Vagina (tissue), 2 donors: ENCODE measurements around the gene ASB10.

Experiments
- POLR2A ChIP-seq, 2 donors: fragments of 450-650 bp; IDR thresholded peaks; one replicate each; pipeline ENCODE4 v1.6.1; 2017; ENCODE audit warnings: antibody characterized with exemption in 2 of 2, mild to moderate bottlenecking in 2 of 2, moderate library complexity in 2 of 2
- POLR2AphosphoS5 ChIP-seq, 2 donors: sonication (generic); formaldehyde crosslinking; IDR thresholded peaks; one replicate each; pipeline ENCODE4 v1.9.0; 2017; ENCODE audit warnings: antibody characterized with exemption in 2 of 2, mild to moderate bottlenecking in 2 of 2, low read depth in 1 of 2; ENCODE audit not compliant: insufficient read depth in 1 of 2
- TF ChIP-seq, protein P1 (sequence below), 3 experiments: fragments of 450-650 bp in 2 of 3; fragments of 200-600 bp in 1 of 3; sonication (generic) in 1 of 3; IDR thresholded peaks; one replicate each; pipeline ENCODE4 v1.5.1; 2017 to 2019; ENCODE audit warnings: antibody characterized with exemption in 3 of 3, mild to moderate bottlenecking in 2 of 3, moderate library complexity in 2 of 3

- TF ChIP-seq POLR2AphosphoS5 (IDR thresholded peaks at IDR 0.05; ENCODE audit: insufficient read depth in 1 of 2, low read depth in 1 of 2) (no peak), POLR2A (IDR thresholded peaks at IDR 0.05) (no peak)
- TF ChIP-seq, protein P1, sequence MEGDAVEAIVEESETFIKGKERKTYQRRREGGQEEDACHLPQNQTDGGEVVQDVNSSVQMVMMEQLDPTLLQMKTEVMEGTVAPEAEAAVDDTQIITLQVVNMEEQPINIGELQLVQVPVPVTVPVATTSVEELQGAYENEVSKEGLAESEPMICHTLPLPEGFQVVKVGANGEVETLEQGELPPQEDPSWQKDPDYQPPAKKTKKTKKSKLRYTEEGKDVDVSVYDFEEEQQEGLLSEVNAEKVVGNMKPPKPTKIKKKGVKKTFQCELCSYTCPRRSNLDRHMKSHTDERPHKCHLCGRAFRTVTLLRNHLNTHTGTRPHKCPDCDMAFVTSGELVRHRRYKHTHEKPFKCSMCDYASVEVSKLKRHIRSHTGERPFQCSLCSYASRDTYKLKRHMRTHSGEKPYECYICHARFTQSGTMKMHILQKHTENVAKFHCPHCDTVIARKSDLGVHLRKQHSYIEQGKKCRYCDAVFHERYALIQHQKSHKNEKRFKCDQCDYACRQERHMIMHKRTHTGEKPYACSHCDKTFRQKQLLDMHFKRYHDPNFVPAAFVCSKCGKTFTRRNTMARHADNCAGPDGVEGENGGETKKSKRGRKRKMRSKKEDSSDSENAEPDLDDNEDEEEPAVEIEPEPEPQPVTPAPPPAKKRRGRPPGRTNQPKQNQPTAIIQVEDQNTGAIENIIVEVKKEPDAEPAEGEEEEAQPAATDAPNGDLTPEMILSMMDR (IDR thresholded peaks at IDR 0.05), result no peak
These were observed 24.2 kb upstream of the ASB10 start for GRCh38 chr7:151211155-151211772.
